WI38 (cell line): ENCODE measurements around the gene SMCHD1.

Source experiments
- H3K4me3 ChIP-seq: 2 replicates; pipeline ENCODE4 v1.5.1; 2011; ENCODE audit warnings: low read depth, mild to moderate bottlenecking, control low read depth, low read length
- TF ChIP-seq, protein P1 (sequence below): IDR thresholded peaks from 2 replicates; pipeline ENCODE4 v1.5.1; 2012; ENCODE audit warnings: low read depth, mild to moderate bottlenecking, control low read depth, low read length

SMCHD1 gene

DNA sequence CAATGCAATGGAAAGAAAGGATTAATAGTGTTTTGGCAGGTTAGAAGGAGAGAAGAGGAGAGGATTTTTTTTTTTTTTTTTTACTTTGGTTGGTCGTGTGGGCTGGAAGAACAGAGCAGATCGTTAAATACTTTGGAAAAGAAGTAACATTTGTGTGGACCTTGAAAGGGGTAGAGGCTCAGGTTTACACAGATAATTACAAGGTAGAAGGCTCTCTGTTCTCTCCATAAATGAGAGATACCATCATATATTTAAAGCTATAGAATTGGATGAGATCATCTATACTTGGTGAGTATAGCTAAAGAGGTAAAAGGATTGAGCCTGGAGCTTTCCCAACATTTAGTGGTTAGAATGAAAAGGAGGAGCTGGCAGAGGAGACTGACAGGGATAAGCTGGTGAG is 49.0 kb downstream of the SMCHD1 start:
- TF ChIP-seq, protein P1, sequence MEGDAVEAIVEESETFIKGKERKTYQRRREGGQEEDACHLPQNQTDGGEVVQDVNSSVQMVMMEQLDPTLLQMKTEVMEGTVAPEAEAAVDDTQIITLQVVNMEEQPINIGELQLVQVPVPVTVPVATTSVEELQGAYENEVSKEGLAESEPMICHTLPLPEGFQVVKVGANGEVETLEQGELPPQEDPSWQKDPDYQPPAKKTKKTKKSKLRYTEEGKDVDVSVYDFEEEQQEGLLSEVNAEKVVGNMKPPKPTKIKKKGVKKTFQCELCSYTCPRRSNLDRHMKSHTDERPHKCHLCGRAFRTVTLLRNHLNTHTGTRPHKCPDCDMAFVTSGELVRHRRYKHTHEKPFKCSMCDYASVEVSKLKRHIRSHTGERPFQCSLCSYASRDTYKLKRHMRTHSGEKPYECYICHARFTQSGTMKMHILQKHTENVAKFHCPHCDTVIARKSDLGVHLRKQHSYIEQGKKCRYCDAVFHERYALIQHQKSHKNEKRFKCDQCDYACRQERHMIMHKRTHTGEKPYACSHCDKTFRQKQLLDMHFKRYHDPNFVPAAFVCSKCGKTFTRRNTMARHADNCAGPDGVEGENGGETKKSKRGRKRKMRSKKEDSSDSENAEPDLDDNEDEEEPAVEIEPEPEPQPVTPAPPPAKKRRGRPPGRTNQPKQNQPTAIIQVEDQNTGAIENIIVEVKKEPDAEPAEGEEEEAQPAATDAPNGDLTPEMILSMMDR = no peak
- H3K4me3 ChIP-seq = no peak overlapping the region

DNA sequence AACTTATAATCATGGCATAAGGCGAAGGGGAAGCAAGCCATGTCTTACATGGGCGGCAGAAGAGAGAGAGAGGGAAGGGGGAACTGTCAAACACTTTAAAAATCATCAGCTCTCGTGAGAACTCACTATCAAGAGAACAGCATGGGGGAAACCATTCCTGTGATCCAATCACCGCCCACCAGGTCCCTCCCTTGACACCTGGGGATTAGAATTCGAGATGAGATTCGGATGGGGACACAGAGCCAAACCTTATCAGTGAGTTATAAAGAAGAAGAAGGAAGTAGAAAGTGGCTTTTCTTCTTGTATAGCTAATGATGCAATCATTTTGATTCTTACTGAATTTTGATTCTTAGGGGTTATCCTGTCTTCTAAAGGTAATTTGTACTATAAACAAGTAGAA is 51.4 kb downstream of the SMCHD1 start:
- no peak overlapping the region for H3K4me3 ChIP-seq
- TF ChIP-seq, protein P1 = no peak

DNA sequence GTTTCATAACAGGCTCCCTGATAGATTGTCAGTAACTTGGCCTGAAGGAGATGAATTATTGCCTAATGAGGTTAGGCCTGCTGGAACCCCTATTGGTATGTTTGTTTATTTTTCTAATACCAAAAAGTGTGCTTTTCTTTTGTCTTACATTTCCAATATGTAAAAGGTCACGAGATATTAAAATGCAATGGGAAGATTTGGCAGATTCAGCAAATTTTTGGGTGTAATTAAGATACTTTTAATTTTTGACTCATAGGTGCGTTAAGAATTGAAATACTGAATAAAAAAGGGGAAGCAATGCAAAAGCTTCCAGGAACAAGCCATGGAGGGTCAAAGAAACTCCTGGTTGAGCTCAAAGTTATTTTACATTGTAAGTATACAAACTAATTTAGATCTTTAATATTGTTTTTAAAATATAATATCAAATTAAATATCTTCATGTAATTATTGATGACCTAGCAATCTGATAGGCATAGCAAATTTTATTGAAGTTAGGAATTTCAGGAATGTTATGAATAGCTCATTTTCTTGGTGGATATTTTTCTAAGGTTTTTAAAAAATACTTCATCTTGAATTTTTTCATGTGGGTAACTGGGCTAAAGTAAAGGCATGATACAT is 52.1 kb downstream of the SMCHD1 start:
- no peak overlapping the region for H3K4me3 ChIP-seq
- TF ChIP-seq, protein P1 = no peak

DNA sequence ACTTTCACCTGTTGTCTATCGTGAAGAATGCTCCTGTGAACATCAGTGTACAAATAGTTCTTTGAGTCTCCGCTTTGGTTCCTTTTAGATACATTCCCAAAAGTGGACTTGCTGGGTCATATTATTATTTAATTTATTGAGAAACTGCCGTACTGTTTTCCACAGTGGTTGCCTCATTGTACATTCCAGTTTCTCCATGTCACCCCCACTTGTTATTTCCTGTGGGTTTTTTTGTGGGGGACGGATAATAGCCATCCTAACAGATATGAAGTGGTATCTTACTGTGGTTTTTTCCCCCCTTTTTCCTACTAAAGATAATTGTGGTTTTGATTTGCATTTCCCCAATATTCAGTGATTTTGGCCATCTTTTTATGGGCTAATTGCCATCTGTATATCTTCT is 53.8 kb downstream of the SMCHD1 start:
- TF ChIP-seq, protein P1 = no peak
- H3K4me3 ChIP-seq = no peak overlapping the region

DNA sequence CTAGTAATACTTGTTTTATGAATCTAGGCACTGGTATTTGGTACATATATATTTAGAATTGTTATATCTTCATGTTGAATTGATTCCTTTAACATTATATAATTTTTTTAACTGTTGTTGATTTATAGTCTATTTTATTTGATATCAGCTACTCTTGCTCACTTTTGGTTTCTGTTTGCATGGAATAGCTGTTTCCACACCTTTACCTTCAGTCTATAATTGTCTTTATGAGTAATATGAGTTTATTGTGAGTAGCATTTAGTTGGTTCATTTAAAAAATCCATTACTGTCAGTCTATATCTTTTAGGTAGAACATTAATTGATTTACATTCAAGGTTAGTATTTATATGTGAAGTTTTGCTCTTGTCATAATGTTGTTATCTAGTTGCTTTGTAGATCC is 58.6 kb downstream of the SMCHD1 start:
- H3K4me3 ChIP-seq = no peak overlapping the region
- TF ChIP-seq, protein P1 = no peak

DNA sequence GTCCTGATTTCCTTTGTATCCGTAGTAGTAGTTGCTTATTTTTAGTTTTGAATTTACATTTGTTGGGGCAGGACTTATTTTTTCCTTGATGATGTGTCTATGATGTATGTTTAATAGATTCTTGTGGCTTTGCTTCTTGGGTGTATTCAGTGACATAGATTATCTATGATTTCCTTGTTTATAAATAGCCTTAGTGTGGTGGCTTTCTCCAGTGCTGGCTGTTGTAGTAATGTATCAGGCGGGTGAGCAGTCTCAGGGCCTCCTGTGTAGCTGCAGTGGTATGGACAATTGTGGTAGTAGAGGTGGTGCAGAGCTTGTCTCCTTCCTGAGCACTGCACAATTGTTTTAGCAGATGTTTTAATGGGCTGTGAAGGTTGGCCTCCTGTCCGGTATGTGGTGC is 60.5 kb downstream of the SMCHD1 start:
- TF ChIP-seq, protein P1 = no peak

DNA sequence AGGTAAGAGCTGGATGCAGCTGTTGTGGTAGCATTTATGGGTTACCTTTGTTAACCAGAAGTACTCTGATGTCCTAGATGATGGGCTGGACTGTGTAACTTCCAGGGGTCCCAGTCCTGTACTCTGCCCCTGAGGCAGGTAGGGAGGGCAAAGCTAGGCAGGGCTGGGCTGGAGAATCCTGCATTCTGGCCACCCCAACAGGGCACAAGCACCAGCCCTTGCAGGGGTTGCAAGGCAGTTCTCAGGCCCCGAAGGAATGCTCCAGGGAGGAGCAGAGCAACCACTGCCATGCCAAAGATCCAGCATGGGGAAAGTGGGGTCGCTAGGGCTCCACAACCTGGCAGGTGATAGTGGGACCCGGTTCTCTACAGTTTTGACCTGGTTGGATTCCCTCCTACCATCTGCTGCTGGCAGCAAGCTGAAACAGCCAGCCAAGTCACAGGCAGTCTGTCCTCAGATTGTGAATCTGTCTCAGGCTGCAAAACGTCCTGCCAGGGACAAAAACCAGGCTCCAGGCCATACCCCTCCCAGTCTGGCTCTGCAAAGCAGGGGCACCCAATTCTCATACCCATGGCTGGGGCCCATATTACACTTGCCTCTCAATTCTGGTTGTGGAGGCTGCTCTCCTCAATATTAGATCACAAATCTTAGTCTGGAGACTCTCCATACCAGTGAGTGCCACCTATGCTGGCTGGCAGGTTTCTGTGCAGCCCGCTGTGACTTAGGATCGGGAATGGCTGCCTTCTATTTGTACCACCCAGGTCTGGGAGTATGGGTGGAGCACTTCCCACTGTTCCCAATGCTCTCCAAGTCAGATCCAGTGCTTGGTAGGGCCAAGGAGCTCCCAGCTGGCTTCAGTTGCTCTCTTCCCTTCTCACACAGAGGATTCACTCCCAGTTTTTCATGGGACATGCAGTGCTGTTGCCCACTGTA is 61.1 kb downstream of the SMCHD1 start:
- TF ChIP-seq, protein P1 = no peak
- H3K4me3 ChIP-seq = no peak overlapping the region

More for the DNA sequence above, 60.5 kb downstream of the SMCHD1 start:
- no peak overlapping the region for H3K4me3 ChIP-seq
